B cell (primary cell): Measurements from ENCODE around the gene DBET.

Experiments used
- EZH2 ChIP-seq: IDR thresholded peaks from 2 replicates; pipeline ENCODE4 v1.6.1; 2012; ENCODE audit warnings: borderline replicate concordance, low read depth, mild to moderate bottlenecking, moderate library complexity, low read length; ENCODE audit not compliant: insufficient read depth, poor library complexity, severe bottlenecking
- TF ChIP-seq, protein P1 (sequence below): fragments of 200-600 bp; IDR thresholded peaks from one replicate; pipeline ENCODE4 v1.8.0; 2022; ENCODE audit warnings: antibody characterized with exemption, mild to moderate bottlenecking

GRCh38 chr4:190016369-190017289 lies 47.7 kb upstream of the DBET start:
- TF ChIP-seq, protein P1, sequence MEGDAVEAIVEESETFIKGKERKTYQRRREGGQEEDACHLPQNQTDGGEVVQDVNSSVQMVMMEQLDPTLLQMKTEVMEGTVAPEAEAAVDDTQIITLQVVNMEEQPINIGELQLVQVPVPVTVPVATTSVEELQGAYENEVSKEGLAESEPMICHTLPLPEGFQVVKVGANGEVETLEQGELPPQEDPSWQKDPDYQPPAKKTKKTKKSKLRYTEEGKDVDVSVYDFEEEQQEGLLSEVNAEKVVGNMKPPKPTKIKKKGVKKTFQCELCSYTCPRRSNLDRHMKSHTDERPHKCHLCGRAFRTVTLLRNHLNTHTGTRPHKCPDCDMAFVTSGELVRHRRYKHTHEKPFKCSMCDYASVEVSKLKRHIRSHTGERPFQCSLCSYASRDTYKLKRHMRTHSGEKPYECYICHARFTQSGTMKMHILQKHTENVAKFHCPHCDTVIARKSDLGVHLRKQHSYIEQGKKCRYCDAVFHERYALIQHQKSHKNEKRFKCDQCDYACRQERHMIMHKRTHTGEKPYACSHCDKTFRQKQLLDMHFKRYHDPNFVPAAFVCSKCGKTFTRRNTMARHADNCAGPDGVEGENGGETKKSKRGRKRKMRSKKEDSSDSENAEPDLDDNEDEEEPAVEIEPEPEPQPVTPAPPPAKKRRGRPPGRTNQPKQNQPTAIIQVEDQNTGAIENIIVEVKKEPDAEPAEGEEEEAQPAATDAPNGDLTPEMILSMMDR = no peak
- no peak for TF ChIP-seq EZH2
